ENCODE measurements around the gene GNAT1. TPM values are rescaled to one million over a fixed set of nuclear protein-coding genes. Genes with fewer than 3 reads are reported as not detected.
A peak's percentile ranks its signal among the peaks of the same experiment; 100 is the strongest.

GNAT1 gene
- total RNA-seq, 4 donors from 2014 or later, result not detected

GRCh38 chr3:50164481-50164880 is 26.9 kb upstream of the GNAT1 start:
- Histone ChIP-seq H3K4me3 (no peak overlapping the region), H3K36me3 (no peaks in the 10 kb centered on the region), H3K27ac (peak overlapping the region in 3 of 4 donors; percentile 11 to 39 (median 31)), H3K4me1 (peaks cover 0 to 80% (median 6%) of the 10 kb centered on the region in 4 donors), H3K9me3 (no peaks in the 10 kb centered on the region), H3K27me3 (no peaks in the 10 kb centered on the region)
- DNase-seq, result no peak
- no peak for TF ChIP-seq POLR2A (IDR thresholded peaks at IDR 0.05)
- no peak for TF ChIP-seq CTCF (IDR thresholded peaks at IDR 0.05)

GRCh38 chr3:50164984-50165909 is 26.2 kb upstream of the GNAT1 start:
- no peak for DNase-seq
- H3K9me3 ChIP-seq, result no peaks in the 10 kb centered on the region
- H3K27me3 ChIP-seq, result no peaks in the 10 kb centered on the region
- TF ChIP-seq POLR2A (IDR thresholded peaks at IDR 0.05) (no peak), CTCF (IDR thresholded peaks at IDR 0.05) (no peak)
- H3K36me3 ChIP-seq, result no peaks in the 10 kb centered on the region
- peaks cover 0 to 83% (median 6%) of the 10 kb centered on the region in 4 donors for H3K4me1 ChIP-seq
- H3K27ac ChIP-seq, result peak overlapping the region; percentile 26 to 72 (median 52)
- H3K4me3 ChIP-seq, result no peak overlapping the region

- Histone ChIP-seq H3K9me3 (no peaks in the 10 kb centered on the region), H3K4me3 (no peak overlapping the region), H3K36me3 (no peaks in the 10 kb centered on the region), H3K27ac (peak overlapping the region; percentile 26 to 72 (median 52)), H3K4me1 (peaks cover 0 to 79% (median 7%) of the 10 kb centered on the region in 4 donors), H3K27me3 (no peaks in the 10 kb centered on the region)
- DNase-seq, result peak in 2 of 3 donors; percentile 73 to 79
- no peak for TF ChIP-seq POLR2A (IDR thresholded peaks at IDR 0.05)
- TF ChIP-seq CTCF (IDR thresholded peaks at IDR 0.05), result no peak
Observed at GRCh38 chr3:50165910-50166538, 25.4 kb upstream of the GNAT1 start.

GRCh38 chr3:50166620-50167019 is 24.8 kb upstream of the GNAT1 start:
- no peak for TF ChIP-seq POLR2A (IDR thresholded peaks at IDR 0.05)
- no peak for TF ChIP-seq CTCF (IDR thresholded peaks at IDR 0.05)
- DNase-seq, result no peak
- Histone ChIP-seq H3K27ac (peak overlapping the region; percentile 10 to 72 (median 38)), H3K4me3 (no peak overlapping the region), H3K4me1 (peaks cover 0 to 79% (median 8%) of the 10 kb centered on the region in 4 donors), H3K27me3 (no peaks in the 10 kb centered on the region), H3K9me3 (no peaks in the 10 kb centered on the region), H3K36me3 (no peaks in the 10 kb centered on the region)

GRCh38 chr3:50167069-50167840 is 24.2 kb upstream of the GNAT1 start:
- Histone ChIP-seq H3K4me1 (peaks cover 0 to 86% (median 10%) of the 10 kb centered on the region in 4 donors), H3K4me3 (no peak overlapping the region), H3K9me3 (no peaks in the 10 kb centered on the region), H3K36me3 (no peaks in the 10 kb centered on the region), H3K27ac (peak overlapping the region in 2 of 4 donors; percentile 49 to 72), H3K27me3 (no peaks in the 10 kb centered on the region)
- peak in 2 of 3 donors; percentile 74 to 75 for DNase-seq
- TF ChIP-seq POLR2A (IDR thresholded peaks at IDR 0.05) (no peak), CTCF (IDR thresholded peaks at IDR 0.05) (no peak)
